ENCODE results near the gene GSK3B. TPM values are rescaled to one million over a fixed set of nuclear protein-coding genes. Genes with fewer than 3 reads are reported as not detected.

The GSK3B gene
- total and polyA plus RNA-seq, 10 of the 15 experiments (the other 5 are each of a cell fraction or from before 2014, with no cell fraction given): 8.5 to 49.8 (median 25.5) TPM

GRCh38 chr3:119924111-119925094, 169.8 kb downstream of the GSK3B start:
- no peaks in the 10 kb centered on the region for H3K27me3 ChIP-seq (replicated peaks in 1 of 2; ENCODE audit: control insufficient read depth in 2 of 2, insufficient read depth in 2 of 2, low read length in 1 of 2)
- POLR2A ChIA-PET: no interaction called here
- BruUV-seq (replicated peaks): no TSS peak
- DNase-seq (ENCODE audit: low read depth, low spot score) (no peak), ATAC-seq (no peak), FAIRE-seq (no peak)
- H3K4me2 ChIP-seq (ENCODE audit: control insufficient read depth, insufficient read depth): no peak overlapping the region
- no peak overlapping the region for H2AFZ ChIP-seq (ENCODE audit: control insufficient read depth, low read depth, low read length)
- intact Hi-C loops (cut with micrococcal nuclease; ENCODE audit: unreplicated experiment) (no loop called here), in situ Hi-C loops (cut with MboI) (no loop called here)
- H3K4me3 ChIP-seq: no peak overlapping the region
- SMC1A ChIA-PET (ENCODE audit: uncharacterized antibody, unreplicated experiment): interaction anchor here (0.7 to 1.5 kb wide), 6 partner anchors 13 to 130 kb away, joined by 3 to 4 read pairs (median 3); no protein-coding TSS in a partner anchor
- H3K27ac ChIP-seq (ENCODE audit: control insufficient read depth, insufficient read depth): no peak overlapping the region
- RAD21 ChIA-PET (ENCODE audit: unreplicated experiment): interaction anchor here (0.6 kb wide), 1 partner anchor 65 kb away, joined by 3 read pairs; no protein-coding TSS in a partner anchor
- 89% methylated on average over 7 of the region's 7 CpGs for WGBS (ENCODE audit: insufficient coverage, insufficient replicate concordance, low lambda C conversion rate, missing lambda C conversion rate)
- H3K4me1 ChIP-seq (ENCODE audit: control insufficient read depth, insufficient read depth, low read length): no peaks in the 10 kb centered on the region
- CTCF ChIA-PET: interaction anchor here (0.7 to 1.3 kb wide), 4 partner anchors 16 to 94 kb away, joined by 3 read pairs; no protein-coding TSS in a partner anchor
- peaks cover 5% of the 10 kb centered on the region for H3K9me3 ChIP-seq (replicated peaks; ENCODE audit: control insufficient read depth, insufficient read depth, low read length)
- peak; percentile 28; the same call in 1 of the 2 replicates for TF ChIP-seq RUNX3 (IDR thresholded peaks at IDR 0.05; ENCODE audit: low read length)
- no peak for TF ChIP-seq PAX5 (IDR thresholded peaks at IDR 0.05; ENCODE audit: borderline replicate concordance, low read depth, low read length)
- H3K79me2 ChIP-seq (ENCODE audit: control insufficient read depth, insufficient read depth, low read length): peaks cover 21% of the 10 kb centered on the region
- H4K20me1 ChIP-seq (ENCODE audit: control insufficient read depth, insufficient read depth): no peaks in the 10 kb centered on the region
- H3K36me3 ChIP-seq (ENCODE audit: control insufficient read depth in 2 of 2, insufficient read depth in 2 of 2, low read length in 1 of 2): no peaks in the 10 kb centered on the region; a peak in 1 of 4 replicates
- H3K9ac ChIP-seq (ENCODE audit: control insufficient read depth, insufficient read depth, low read length): no peak overlapping the region
